Upper lobe of left lung (tissue), 4 donors: ENCODE results near the gene HOXD13.

Experiments used
- CTCF ChIP-seq, 6 experiments: fragments of 450-650 bp in 4 of 6; fragments of 200-600 bp in 2 of 6; sonication (generic) in 2 of 6; IDR thresholded peaks; one replicate each; pipeline ENCODE4 v1.5.1; 2016 to 2019; ENCODE audit warnings: antibody characterized with exemption in 6 of 6
- POLR2A ChIP-seq, 4 donors: fragments of 450-650 bp; IDR thresholded peaks; one replicate each; pipeline ENCODE4 v1.5.1; 2016 to 2017; ENCODE audit warnings: antibody characterized with exemption in 4 of 4, mild to moderate bottlenecking in 2 of 4

- TF ChIP-seq CTCF (IDR thresholded peaks at IDR 0.05): no peak
- TF ChIP-seq POLR2A (IDR thresholded peaks at IDR 0.05): no peak
Observed at GRCh38 chr2:176105078-176105729, 12.7 kb downstream of the HOXD13 start.
